ENCODE measurements around the gene PNKP. TPM values are rescaled to one million over a fixed set of nuclear protein-coding genes. Genes with fewer than 3 reads are reported as not detected.

The PNKP gene
- total and polyA plus RNA-seq, 9 of the 15 experiments (the other 6 are each of a cell fraction or from before 2014, with no cell fraction given) = 2.8 to 85.4 (median 25.3) TPM

- TF ChIP-seq RHOXF2B (CRISPR knock-in tag; conservative IDR thresholded peaks at IDR 0.05) (no peak), TCF7 (IDR thresholded peaks at IDR 0.05; ENCODE audit: borderline replicate concordance) (no peak), ZNF511 (CRISPR knock-in tag; IDR thresholded peaks at IDR 0.05) (no peak), DIDO1 (tag; IDR thresholded peaks at IDR 0.05; ENCODE audit: low read depth) (no peak), MTF1 (CRISPR knock-in tag; IDR thresholded peaks at IDR 0.05; ENCODE audit: borderline replicate concordance) (no peak), RFX5 (IDR thresholded peaks at IDR 0.05; ENCODE audit: low read depth, low read length) (no peak), MBD2 (IDR thresholded peaks at IDR 0.05; ENCODE audit: borderline replicate concordance, low read depth) (0 out of 2 replicates have a peak, but pooled peaks have one; percentile 6), PCBP1 (IDR thresholded peaks at IDR 0.05; ENCODE audit: low read depth, low read length, poor library complexity, severe bottlenecking) (peak; percentile 20), ZNF778 (CRISPR knock-in tag; IDR thresholded peaks at IDR 0.05) (no peak), CREBBP (IDR thresholded peaks at IDR 0.05; ENCODE audit: low read depth, low read length) (no peak)
- TF ChIP-seq, protein P1, sequence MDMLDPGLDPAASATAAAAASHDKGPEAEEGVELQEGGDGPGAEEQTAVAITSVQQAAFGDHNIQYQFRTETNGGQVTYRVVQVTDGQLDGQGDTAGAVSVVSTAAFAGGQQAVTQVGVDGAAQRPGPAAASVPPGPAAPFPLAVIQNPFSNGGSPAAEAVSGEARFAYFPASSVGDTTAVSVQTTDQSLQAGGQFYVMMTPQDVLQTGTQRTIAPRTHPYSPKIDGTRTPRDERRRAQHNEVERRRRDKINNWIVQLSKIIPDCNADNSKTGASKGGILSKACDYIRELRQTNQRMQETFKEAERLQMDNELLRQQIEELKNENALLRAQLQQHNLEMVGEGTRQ (CRISPR knock-in tag; IDR thresholded peaks at IDR 0.05) = no peak
- TF ChIP-seq, protein P2, sequence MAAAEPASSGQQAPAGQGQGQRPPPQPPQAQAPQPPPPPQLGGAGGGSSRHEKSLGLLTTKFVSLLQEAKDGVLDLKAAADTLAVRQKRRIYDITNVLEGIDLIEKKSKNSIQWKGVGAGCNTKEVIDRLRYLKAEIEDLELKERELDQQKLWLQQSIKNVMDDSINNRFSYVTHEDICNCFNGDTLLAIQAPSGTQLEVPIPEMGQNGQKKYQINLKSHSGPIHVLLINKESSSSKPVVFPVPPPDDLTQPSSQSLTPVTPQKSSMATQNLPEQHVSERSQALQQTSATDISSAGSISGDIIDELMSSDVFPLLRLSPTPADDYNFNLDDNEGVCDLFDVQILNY (CRISPR knock-in tag; IDR thresholded peaks at IDR 0.05) = no peak
Observed at GRCh38 chr19:49860336-49861102, 6.9 kb downstream of the PNKP start (continued).
